ENCODE results near the gene IQSEC2. TPM values are rescaled to one million over a fixed set of nuclear protein-coding genes. Genes with fewer than 3 reads are reported as not detected.

IQSEC2 gene
- total RNA-seq, 1 experiment from 2014 or later = 20.7 TPM

DNA sequence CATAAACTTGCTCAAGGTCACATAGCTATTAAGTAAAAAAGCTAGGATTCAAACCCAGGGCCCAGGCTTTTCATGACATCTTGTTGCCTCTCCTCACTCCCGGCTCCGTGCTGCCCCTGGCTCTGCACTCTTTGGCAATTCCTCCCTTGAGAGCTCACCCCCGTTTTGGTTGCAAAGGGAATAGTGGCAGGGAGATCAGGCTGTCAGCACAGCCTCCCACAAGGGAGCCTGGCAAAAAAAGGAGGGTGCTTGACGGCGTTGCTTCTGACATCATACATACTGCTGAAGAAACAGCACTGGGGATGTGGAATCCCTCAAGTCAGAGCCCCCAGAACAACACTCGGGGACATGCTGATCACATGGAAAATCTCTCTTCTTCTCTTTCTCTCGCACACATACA is 20.5 kb downstream of the IQSEC2 start:
- Histone ChIP-seq H3K27ac (ENCODE audit: low read depth, low read length) (no peak overlapping the region), H3K4me1 (ENCODE audit: control insufficient read depth in 1 of 2, insufficient read depth in 2 of 2, low read length in 2 of 2) (peaks cover 26 to 30% of the 10 kb centered on the region in 2 experiments), H3K9me3 (ENCODE audit: control insufficient read depth in 1 of 2, insufficient read depth in 1 of 2, low read depth in 1 of 2, low read length in 2 of 2) (no peaks in the 10 kb centered on the region), H3K4me3 (replicated peaks in 1 of 2; ENCODE audit: low read depth in 1 of 2, low read length in 2 of 2) (no peak overlapping the region), H3K36me3 (ENCODE audit: control insufficient read depth in 1 of 2, insufficient read depth in 2 of 2, low read length in 2 of 2) (no peaks in the 10 kb centered on the region), H3K79me2 (ENCODE audit: insufficient read depth, low read length) (no peaks in the 10 kb centered on the region), H2AFZ (ENCODE audit: low read depth, low read length, poor library complexity, severe bottlenecking) (no peak overlapping the region), H3K4me2 (ENCODE audit: low read length) (no peak overlapping the region), H3K27me3 (ENCODE audit: insufficient read depth, low read length) (no peaks in the 10 kb centered on the region), H3K9me2 (ENCODE audit: insufficient read depth) (no peaks in the 10 kb centered on the region), H4K20me1 (ENCODE audit: insufficient read depth) (no peaks in the 10 kb centered on the region), H3K9ac (ENCODE audit: low read length) (no peak overlapping the region)
- TF ChIP-seq RAD21 (IDR thresholded peaks at IDR 0.05; ENCODE audit: low read depth) = no peak
- no peak for TF ChIP-seq EZH2 (IDR thresholded peaks at IDR 0.05)
- TF ChIP-seq, protein P1, sequence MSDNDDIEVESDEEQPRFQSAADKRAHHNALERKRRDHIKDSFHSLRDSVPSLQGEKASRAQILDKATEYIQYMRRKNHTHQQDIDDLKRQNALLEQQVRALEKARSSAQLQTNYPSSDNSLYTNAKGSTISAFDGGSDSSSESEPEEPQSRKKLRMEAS (IDR thresholded peaks at IDR 0.05) = no peak
- TF ChIP-seq EZH2phosphoT487 (IDR thresholded peaks at IDR 0.05; ENCODE audit: borderline replicate concordance) = no peak
- TF ChIP-seq SP1 (IDR thresholded peaks at IDR 0.05; ENCODE audit: low read depth) = no peak
- intact Hi-C loops (cut with micrococcal nuclease) = no loop called here
- DNase-seq (ENCODE audit: low read depth, low spot score) (no peak), ATAC-seq (no peak)
- BruUV-seq (replicated peaks) = no TSS peak
- ChIA-PET RAD21 (ENCODE audit: low non-redundant PET in 1 of 2, low total read pairs in 2 of 2, uncharacterized antibody in 2 of 2, unreplicated experiment in 2 of 2) (no interaction called here), POLR2A (no interaction called here), CTCF (no interaction called here)

DNA sequence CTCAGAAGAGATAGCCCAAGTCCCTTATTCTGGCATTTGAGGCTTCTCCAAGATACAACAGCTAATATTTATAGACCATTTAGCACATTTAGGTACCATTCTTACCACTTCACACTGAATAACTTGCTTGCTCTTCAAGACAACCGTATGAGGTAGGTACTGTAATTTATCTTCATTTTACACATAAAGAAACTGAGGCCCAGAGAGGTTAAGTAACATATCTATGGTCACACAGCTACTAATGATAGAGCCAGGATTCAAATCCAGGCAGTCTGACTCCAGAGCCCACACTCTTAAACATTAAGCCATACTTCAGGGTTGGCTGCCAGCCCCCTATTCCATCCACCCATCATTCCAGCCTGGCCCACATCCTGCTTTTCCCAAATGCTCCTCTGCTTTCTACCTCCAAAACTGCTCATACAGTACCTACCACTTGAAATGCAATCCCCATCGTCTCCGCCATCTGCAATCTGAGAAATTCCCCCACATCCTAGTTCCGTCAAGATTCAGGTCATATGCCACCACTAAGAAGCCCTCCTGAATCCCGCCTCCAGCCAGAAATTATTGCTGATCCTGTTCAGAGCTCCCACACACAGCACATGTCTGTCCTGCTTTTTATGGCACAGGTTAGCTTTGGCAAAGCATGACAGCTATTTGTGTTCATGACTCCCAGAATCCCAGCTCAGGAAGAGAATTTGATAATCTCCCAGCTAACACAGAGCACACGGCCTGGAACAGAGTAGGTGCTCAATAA is 23.5 kb downstream of the IQSEC2 start:
- no peak overlapping the region for H2AFZ ChIP-seq (ENCODE audit: low read depth, low read length, poor library complexity, severe bottlenecking)
- H3K4me2 ChIP-seq (ENCODE audit: low read length) = no peak overlapping the region
- H3K9ac ChIP-seq (ENCODE audit: low read length) = no peak overlapping the region
- ChIA-PET CTCF (no interaction called here), POLR2A (no interaction called here), RAD21 (ENCODE audit: low non-redundant PET in 1 of 2, low total read pairs in 2 of 2, uncharacterized antibody in 2 of 2, unreplicated experiment in 2 of 2) (no interaction called here)
- no peaks in the 10 kb centered on the region for H3K36me3 ChIP-seq (ENCODE audit: control insufficient read depth in 1 of 2, insufficient read depth in 2 of 2, low read length in 2 of 2)
- ATAC-seq = no peak
- intact Hi-C loops (cut with micrococcal nuclease) = no loop called here
- no peaks in the 10 kb centered on the region for H3K9me2 ChIP-seq (ENCODE audit: insufficient read depth)
- TF ChIP-seq, protein P2, sequence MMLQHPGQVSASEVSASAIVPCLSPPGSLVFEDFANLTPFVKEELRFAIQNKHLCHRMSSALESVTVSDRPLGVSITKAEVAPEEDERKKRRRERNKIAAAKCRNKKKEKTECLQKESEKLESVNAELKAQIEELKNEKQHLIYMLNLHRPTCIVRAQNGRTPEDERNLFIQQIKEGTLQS (IDR thresholded peaks at IDR 0.05) = no peak
- TF ChIP-seq RAD21 (IDR thresholded peaks at IDR 0.05; ENCODE audit: low read depth) (no peak), ZFX (IDR thresholded peaks at IDR 0.05) (no peak), EGR1 (IDR thresholded peaks at IDR 0.05; ENCODE audit: low read depth) (no peak), SIN3A (IDR thresholded peaks at IDR 0.05; ENCODE audit: low read depth) (no peak), FOSL1 (IDR thresholded peaks at IDR 0.05; ENCODE audit: low read depth) (no peak), SRF (IDR thresholded peaks at IDR 0.05; ENCODE audit: low read depth) (no peak), POLR2A (IDR thresholded peaks at IDR 0.05; ENCODE audit: borderline replicate concordance, extremely low read depth, insufficient read depth, insufficient read length) (no peak)
- TF ChIP-seq, protein P3, sequence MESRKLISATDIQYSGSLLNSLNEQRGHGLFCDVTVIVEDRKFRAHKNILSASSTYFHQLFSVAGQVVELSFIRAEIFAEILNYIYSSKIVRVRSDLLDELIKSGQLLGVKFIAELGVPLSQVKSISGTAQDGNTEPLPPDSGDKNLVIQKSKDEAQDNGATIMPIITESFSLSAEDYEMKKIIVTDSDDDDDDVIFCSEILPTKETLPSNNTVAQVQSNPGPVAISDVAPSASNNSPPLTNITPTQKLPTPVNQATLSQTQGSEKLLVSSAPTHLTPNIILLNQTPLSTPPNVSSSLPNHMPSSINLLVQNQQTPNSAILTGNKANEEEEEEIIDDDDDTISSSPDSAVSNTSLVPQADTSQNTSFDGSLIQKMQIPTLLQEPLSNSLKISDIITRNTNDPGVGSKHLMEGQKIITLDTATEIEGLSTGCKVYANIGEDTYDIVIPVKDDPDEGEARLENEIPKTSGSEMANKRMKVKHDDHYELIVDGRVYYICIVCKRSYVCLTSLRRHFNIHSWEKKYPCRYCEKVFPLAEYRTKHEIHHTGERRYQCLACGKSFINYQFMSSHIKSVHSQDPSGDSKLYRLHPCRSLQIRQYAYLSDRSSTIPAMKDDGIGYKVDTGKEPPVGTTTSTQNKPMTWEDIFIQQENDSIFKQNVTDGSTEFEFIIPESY (IDR thresholded peaks at IDR 0.05; ENCODE audit: extremely low read depth, insufficient replicate concordance, low read length) = no peak
- H3K27ac ChIP-seq (ENCODE audit: low read depth, low read length) = no peak overlapping the region
- H3K9me3 ChIP-seq (ENCODE audit: control insufficient read depth in 1 of 2, insufficient read depth in 1 of 2, low read depth in 1 of 2, low read length in 2 of 2) = no peaks in the 10 kb centered on the region
- no TSS peak for BruUV-seq (replicated peaks)
- DNase-seq (ENCODE audit: low read depth, low spot score) = no peak
- H4K20me1 ChIP-seq (ENCODE audit: insufficient read depth) = no peaks in the 10 kb centered on the region
- no peaks in the 10 kb centered on the region for H3K27me3 ChIP-seq (ENCODE audit: insufficient read depth, low read length)
- H3K4me1 ChIP-seq (ENCODE audit: control insufficient read depth in 1 of 2, insufficient read depth in 2 of 2, low read length in 2 of 2) = peaks cover 5 to 6% of the 10 kb centered on the region in 2 experiments
- no peaks in the 10 kb centered on the region for H3K79me2 ChIP-seq (ENCODE audit: insufficient read depth, low read length)
- H3K4me3 ChIP-seq (replicated peaks in 1 of 2; ENCODE audit: low read depth in 1 of 2, low read length in 2 of 2) = no peak overlapping the region

Measured in HCT116 (cell line).